HG03025 (cell line): ENCODE measurements around the gene TEKTIP1.
"Not testable (repeated sequence)": the region's sequence is repeated elsewhere in the genome, so short reads cannot be mapped to it uniquely, and the experiment has no call there.

Source experiments
- ATAC-seq: cut with Tn5 transposase; IDR thresholded peaks from one replicate; pipeline ENCODE4 v1.9.1; 2021; ENCODE audit warnings: mild to moderate bottlenecking, moderate library complexity; ENCODE audit not compliant: unreplicated experiment, low FRiP score

The TEKTIP1 gene

DNA sequence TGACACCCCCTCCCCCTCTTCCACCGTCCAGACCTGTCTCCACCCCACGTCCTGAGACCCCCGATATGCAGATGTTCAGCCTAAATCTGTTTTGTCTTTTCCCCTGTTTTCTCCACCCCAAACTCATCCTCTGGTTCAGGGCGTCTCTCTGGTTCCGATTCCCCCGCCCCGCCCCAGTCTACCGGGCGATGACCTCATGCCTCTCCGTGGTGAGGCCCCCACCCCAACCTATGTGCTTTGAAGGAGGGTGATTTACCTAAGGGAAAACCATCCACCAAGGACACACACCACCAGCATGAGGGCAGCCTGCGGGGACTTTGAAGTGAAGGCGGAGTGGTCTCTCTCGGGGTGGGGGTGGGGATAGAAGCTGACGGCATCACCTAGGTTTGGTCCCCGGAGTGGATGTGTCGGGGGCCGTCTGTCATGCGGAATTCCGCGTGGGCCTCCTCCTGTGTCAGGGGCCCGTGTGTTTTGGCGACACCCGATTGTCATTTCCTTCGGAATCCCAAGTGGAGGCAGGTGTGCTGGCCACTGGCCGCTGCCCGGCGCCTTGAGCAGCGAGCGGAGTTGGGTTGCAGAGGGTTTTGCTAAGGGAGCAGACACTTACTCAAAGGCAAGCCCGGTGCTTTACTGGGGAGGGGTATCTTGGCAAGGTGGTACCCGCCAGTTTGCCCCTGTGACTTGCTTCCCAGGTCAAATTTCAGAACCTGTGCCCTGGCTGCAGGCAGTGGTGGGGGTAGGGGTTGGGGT, 31.4 kb upstream of the TEKTIP1 start:
- ATAC-seq = no peak

DNA sequence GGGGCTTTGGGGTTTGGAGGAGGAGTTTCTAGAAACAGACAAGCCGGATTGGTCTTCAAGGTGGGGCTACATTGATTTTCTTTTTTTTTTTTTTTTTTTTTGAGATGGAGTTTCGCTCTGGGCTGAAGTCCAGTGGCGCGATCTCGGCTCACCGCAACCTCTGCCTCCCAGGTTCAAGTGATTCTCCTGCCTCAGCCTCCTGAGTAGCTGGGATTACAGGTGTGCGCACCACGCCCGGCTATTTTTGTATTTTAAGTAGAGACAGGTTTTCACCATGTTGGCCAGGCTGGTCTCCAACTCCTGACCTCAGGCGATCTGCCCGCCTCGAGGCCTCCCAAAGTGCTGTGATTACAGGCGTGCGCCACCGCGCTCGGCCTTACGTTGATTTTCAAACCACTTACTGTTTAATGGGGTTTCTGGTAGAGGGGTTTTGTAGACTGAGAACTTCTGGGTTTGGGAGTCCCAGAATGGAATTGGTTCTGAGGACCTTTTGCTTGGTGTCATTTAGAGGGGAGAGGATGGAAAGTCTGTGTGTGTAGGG, 30.8 kb upstream of the TEKTIP1 start:
- ATAC-seq = not testable (repeated sequence)

DNA sequence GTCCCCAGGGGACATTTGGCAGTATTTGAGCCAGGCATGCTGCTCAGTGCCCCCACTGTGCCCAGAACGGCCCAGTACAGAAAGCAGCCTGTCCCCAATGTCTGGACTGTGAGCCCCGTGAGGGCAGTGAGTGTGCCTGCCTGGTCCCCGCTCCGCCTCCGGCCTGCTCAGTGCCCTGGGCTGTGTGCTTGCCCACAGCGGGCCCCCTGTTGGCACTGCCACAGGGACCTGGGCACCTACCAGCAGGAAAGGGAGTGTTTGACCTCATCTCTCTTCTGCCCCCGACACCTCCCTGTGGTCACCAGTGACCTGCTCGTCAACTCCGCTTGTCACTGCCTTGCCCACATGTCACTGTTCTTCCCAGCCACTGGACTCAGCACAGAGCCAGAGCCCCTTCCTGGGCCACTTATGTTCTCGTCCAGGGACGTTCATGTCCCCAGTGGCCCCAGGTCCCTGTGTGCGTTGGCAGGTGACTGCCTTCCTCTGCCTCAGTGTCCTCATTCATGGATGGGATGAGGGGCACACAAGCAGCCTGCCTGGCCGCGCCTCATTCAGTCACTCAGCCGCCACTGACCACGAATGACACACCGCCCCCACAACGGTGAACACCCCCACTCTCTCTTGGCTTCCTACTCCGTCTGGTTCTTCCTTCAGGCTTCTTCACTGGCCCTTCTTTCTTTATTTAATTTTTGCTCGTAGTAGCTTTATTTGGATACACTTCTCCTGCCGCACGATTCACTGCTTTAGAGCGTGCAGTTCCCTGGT, 30.0 kb upstream of the TEKTIP1 start:
- no peak for ATAC-seq

DNA sequence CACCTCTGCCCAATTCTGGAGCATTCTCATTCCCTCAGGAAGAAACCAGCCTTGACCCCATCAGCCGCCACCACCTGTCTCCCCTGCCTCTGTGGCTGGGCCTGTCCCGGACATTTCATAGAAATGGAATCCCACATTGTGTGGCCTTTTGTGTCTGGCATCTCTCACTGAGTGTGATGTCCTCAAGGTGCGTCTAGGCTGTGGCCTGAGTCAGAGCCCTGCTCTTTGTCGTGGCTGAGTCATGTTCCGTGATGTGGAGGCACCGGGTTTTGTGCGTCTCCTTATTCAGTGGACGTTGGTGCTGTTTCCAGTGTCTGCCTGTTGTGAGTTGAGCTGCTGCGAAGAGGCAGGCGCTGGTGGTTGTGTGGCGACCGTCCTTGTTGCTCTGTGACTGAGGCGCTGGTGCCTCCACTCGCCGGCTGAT, 29.4 kb upstream of the TEKTIP1 start:
- ATAC-seq = no peak

DNA sequence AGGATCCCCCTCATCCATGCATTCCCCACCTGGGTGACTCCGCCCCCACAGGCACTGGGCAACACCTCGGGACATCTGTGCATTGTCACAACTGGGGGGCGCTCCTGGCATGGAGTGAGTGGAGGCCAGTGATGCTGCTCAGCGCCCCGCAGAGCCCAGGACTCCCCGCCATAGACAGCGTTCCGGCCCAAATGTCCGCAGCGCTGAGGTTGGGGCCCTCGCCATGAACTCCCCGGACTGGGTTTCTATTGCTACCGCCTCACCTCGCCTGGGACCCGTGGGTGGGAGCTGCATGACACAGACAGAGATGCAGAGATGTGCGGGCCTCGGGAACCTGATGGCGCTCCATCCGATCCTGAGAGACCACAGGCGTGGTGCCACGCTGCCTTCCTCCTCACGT, 28.2 kb upstream of the TEKTIP1 start:
- ATAC-seq = no peak

DNA sequence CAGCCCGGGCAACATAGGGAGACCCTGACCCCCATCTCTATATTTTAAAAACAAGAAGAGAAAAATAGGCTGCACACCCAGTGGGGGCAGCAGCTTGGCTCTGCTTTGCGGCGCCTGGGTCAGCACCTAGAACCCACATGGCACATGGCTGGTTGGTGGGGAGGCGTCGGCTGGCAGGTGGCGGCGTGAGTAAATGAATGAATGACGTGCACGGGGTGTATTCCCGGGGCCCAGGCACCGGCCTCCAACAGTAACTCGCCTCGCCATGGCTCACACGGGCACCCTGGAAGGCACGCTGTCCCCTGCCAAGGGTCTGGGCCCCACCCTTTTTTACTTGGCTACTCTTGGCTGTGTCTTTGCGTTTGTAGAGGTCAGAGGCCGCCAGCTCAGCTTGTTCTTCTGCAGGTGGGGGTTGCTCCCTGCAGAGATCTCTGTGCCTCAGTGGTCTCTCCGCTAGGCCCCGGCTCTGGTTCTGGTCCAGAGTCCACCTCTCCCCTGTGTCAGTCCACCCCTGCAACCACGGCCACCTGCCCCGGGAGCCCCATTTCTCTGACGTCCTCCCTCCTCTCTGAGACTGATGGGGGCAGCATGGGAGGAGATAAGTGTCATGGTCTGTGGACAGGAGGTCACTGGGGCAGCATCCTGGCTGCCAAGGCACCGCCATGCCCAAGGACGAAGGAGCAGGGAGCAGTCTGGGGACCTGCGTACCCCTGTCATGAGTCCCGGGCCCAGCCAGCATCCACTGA, 27.3 kb upstream of the TEKTIP1 start:
- no peak for ATAC-seq

DNA sequence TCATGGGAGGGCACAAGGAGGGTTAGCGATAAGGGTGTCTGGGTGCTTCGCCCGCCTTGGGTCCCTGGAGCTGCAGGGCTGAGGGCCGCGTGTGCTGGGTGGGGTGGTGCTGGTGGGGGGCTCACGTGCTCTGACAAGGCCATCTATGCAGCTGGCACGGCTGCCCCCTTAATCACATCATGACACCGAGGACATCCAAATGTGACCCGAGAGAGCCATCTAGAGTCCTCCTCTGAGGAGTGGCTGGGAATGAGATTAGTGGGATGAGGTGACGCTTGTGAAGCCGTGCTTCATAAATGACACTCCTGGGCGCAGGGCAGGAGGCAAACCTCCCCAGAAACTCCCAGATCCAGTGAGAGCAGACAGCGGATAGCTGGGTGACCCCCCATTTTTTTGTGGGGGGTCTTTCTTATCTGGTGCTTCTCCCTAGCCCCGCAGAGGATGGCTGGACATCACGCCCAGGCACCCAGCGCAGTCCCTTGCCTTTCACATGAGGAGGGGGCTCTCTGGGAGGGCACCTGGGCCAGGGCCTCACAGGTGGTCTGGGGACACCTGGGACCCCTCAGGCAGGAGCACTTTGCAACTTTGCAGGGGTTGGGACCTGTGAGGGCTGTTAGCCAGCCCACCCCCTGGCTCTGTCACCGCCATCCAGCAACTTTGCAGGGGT, 26.3 kb upstream of the TEKTIP1 start:
- no peak for ATAC-seq

DNA sequence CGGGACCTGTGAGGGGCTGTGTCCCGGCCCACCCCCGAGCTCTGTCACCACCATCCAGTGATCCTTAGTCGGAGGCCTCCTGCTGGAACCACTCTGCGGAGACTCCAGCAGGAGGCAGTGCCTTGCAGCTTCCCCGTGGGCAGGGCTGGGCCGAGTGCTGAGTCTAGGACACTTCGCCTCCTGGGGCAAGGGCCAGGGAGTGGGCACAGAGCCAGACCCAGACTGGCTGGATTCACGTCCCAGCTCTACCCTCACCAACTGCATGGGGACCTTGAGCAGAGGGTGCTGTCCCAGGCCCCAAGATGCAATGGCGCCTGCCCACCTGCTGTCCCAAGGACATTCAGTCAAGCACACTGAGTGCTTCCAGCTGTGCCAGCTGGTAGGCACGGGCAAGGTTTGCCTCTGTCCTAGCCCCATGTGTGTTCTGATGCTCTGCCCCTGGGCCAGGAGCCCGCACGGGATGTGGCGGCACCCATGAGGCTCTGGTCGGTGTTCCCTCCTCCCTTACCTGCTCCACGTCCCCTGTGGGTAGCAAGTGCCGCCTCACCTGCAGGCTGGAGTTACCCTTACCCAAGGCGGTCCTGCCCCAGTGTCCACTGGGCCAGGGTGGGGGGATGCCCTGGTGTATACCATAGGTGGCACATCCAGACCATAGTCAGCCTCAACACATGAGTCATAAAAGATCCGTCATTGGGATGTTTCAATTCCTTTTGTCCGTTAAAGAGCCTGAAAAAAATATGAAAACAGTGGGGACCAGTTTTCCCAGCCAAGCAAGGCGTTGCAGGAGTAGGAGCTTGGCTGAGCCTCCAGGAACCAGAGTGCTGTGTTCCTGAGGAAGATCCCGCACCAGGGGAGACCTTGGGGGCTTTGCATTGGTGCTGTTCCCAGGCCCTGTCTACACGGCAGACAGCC, 25.5 kb upstream of the TEKTIP1 start:
- ATAC-seq = no peak

DNA sequence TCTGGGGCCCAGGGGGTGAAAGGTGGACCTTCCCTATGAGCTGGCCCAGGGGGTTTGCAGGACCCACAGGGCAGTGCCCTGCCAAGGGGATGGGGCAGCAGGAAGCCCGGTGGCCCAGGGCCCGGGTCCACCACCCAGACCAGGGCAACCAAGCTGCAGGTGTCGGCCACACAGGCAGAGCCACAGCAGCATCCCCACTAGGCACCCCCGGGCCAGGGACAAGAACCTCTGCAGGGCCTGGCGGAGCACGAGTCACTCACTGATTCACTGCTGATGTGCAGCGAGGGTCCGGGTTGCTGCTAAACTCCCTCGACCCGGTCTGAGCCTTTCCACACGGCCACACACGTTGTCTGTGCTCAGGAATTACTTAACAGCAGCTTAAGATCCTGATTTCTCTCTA, 24.0 kb upstream of the TEKTIP1 start:
- no peak for ATAC-seq

DNA sequence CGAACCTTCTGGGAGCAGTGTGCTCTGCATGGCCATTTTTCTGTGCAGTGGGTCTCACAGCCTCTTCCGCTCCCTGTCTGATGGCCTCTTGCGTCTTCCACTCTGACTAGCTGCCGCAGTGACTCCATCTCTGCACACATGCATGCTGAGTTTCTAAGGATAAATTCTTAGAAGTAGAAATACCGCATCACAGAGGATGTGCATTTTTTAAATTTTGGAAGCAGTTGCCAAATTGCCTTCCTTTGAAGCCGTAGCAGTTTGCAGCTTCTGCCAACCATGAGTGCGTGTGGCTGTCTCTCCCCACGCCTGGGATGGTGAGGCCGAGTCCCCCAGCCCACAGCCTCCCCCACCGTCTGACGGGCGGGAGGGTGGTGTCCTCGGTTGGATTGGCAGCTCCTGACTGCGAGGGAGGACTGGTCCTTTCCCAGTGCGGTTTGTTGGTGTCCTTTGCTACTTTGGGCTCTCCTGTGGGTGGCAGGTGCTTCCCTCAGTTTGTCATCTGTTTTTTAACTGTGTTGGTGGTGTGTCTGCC, 23.0 kb upstream of the TEKTIP1 start:
- no peak for ATAC-seq

DNA sequence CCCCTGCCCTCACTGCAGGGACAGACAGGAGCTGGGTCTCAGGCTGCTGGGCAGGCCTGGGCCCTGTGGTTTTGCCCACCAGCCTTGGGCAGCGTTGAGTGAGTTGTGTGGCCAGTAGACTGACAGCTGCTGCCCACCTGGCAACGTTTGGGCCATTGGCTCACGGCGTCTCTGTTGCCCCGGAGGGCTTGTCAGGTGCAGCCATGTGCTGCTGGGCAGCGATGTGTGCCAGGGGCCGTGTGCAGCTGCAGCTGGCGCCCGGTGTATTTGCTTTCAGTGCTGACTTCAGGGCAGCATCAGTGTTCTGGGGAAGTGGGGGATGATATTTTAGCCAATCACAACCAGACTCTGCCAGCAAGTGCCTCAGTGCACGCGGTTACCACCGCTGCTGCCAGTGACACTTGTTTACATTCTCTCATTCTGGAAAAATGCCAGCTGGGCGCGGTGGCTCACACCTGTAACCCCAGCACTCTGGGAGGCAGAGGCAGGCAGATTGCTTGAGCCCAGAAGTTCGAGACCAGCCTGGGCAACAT, 22.2 kb upstream of the TEKTIP1 start:
- ATAC-seq = no peak

DNA sequence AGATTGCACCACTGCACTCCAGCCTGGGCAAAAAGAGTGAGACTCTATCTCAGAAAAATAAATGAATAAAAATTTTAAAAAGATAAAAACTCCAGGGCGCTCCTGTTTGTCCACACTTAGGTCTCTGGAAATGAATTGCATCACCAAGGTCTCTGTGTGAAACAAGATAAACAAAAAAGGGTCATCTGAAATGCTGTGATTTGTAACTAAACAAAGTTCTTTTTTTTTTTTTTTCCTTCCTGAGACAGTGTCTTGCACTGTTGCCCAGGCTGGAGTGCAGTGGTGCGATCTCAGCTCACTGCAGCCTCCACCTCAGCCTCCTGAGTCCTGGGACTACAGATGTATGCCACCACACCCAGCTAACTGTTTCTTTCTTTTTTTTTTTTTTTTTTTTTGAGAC, 21.3 kb upstream of the TEKTIP1 start:
- ATAC-seq = no peak

DNA sequence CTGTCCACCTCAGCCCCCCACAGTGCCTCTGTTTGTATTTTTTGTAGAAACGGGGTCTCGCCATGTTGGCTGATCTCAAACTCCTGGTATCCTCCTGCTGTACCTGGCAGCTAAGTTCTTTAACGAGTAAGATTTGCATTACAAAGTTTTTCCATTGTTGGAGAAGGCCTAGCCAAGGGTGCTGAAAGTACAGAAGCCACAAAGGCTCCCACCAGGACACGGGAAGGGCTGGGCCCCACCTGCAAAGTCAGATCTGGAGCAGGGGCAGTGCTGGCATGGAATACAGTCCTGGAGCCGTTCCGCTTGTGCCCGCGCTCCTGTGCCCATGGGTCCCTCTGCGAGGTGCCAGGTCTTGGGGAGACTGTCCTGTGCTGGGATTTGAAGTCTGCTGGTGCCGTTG, 20.7 kb upstream of the TEKTIP1 start:
- ATAC-seq = no peak

DNA sequence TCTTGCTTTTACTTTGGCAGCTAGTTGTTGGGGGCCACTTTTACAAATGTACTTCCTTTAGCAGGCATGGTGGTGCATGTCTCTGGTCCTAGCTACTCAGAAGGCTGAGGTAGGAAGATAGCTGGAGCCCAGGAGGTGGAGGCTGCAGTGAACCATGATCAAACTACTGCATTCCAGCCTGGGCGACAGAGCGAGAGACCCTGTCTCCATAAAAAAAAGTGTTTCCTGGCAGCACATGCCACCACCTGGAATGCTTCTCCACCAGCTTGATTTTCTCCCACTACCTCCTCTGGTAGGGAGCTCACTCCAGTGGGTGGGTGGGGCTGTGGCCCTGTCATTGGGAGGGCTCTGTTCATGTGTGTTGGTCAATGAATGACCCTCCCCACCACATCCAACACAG, 20.3 kb upstream of the TEKTIP1 start:
- ATAC-seq = no peak

DNA sequence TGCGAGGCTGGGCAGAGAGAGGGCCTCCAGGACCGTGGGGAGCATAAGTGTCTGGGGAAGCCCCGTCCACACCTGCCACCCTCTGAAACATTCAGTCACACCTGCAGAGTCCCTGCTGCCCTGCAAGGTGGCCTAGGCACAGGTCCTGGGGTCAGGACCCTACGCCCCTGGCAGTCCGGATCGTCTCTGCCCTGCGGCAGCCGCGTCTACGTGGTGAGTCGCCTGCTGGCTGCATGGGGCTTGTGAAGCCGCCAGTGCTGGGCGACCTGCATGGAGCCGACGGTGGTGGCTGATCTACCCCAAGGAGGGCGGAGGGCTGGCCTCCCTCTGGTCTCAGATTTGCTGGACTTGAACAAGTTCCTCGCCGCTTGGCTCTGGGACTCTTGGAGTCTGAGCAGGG, 19.8 kb upstream of the TEKTIP1 start:
- ATAC-seq = no peak

DNA sequence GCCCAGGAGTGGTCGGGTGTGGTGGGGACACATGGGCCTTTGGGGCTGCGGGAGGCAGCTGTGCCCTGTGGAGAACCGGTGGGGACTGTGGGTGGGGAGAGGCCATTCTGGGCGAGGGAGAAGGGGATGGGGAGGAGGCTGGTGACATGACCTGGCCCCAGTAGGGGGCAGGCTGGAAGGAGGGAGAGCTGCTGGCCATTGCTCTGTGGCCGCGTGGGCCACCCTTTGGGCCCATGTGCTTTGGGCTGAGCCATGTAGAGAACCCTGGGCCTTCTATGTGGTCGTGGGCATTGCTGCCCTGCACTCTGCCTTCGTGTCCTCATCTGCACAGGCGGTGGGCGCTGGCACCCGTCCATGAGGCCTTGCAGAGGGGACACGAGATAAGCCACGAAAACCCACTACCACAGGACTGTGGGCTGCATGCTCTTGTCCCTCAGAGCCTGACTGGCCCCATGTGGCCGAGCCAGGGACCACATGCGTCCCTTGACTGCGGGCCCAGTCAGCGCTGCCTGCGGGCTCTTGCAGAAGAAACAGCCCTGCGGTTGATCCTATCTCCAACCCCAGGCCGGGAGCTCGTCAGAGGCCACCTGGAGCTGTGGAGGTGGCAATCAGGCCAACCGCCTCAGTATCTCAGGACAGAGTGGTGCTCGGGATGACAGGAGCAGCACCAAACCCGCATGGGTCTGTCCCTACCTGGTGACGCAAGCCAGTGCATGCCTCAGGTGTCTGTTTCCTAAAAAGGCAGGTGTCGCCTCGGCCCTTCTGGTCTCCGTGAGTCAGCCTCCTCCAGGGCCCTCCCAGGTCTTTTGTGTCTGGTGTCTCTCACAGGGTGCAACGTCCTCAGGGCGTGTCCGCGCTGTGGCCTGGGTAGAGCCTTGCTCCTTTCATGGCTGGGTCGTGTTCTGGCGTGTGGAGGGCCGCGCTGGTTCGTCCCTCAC, 18.5 kb upstream of the TEKTIP1 start:
- no peak for ATAC-seq

DNA sequence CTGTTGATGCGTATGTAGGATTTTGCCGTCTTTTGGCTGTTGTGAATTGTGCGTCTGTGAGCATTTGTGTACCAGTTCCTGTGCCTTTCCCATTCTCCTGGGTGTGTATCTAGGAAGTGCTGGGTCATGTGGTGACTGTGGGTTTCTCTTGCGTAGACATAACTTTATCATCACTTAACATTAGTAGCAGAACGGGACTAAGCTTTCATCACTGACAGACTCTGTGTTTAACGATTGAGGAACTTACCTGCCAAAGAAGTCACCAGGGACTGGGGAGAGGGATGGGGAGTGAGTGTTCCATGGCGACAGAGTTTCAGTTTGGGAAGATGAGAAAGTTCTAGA, 17.9 kb upstream of the TEKTIP1 start:
- no peak for ATAC-seq
